Upper lobe of left lung (tissue), 6 donors: ENCODE results near the gene MAP3K3. TPM values are rescaled to one million over a fixed set of nuclear protein-coding genes. Genes with fewer than 3 reads are reported as not detected.
A peak's percentile ranks its signal among the peaks of the same experiment; 100 is the strongest.

Experiments
- ATAC-seq, 2 donors: fragments of 200-7000 bp; cut with Tn5 transposase; one replicate each; pipeline ENCODE4 v1.9.1; 2022; ENCODE audit warnings: mild to moderate bottlenecking in 2 of 2, moderate library complexity in 2 of 2; ENCODE audit not compliant: low FRiP score in 2 of 2
- DNase-seq, 2 donors: peaks; one replicate each; pipeline ENCODE4 v3.0.0-alpha.2; 2019 to 2020
- H3K27ac ChIP-seq, 4 donors: fragments of 200-600 bp; sonication (generic); one replicate each; pipeline ENCODE4 v1.5.1; 2016 to 2019
- H3K27me3 ChIP-seq, 4 donors: fragments of 200-600 bp; sonication (generic); one replicate each; pipeline ENCODE4 v1.5.1; 2017 to 2019
- H3K36me3 ChIP-seq, 4 donors: fragments of 200-600 bp; sonication (generic); one replicate each; pipeline ENCODE4 v1.5.1; 2016 to 2019
- H3K4me1 ChIP-seq, 4 donors: fragments of 200-600 bp; sonication (generic); one replicate each; pipeline ENCODE4 v1.5.1; 2018 to 2019
- H3K4me3 ChIP-seq, 4 donors: fragments of 200-600 bp; sonication (generic); one replicate each; pipeline ENCODE4 v1.5.1; 2017 to 2019; ENCODE audit warnings: mild to moderate bottlenecking in 2 of 4, moderate library complexity in 1 of 4
- H3K9me3 ChIP-seq, 4 donors: fragments of 200-600 bp; sonication (generic); one replicate each; pipeline ENCODE4 v1.5.1; 2018 to 2019
- CTCF ChIP-seq, 6 experiments: fragments of 450-650 bp in 4 of 6; fragments of 200-600 bp in 2 of 6; sonication (generic) in 2 of 6; IDR thresholded peaks; one replicate each; pipeline ENCODE4 v1.5.1; 2016 to 2019; ENCODE audit warnings: antibody characterized with exemption in 6 of 6
- EP300 ChIP-seq, 4 donors: sonication (generic); formaldehyde crosslinking; IDR thresholded peaks; one replicate each; pipeline ENCODE4 v1.5.1; 2017; ENCODE audit warnings: antibody characterized with exemption in 4 of 4, control low read depth in 2 of 4
- POLR2A ChIP-seq, 4 donors: fragments of 450-650 bp; IDR thresholded peaks; one replicate each; pipeline ENCODE4 v1.5.1; 2016 to 2017; ENCODE audit warnings: antibody characterized with exemption in 4 of 4, mild to moderate bottlenecking in 2 of 4
- POLR2AphosphoS5 ChIP-seq, 2 donors: sonication (generic); formaldehyde crosslinking; IDR thresholded peaks; one replicate each; pipeline ENCODE4 v1.5.1; 2017; ENCODE audit warnings: antibody characterized with exemption in 2 of 2
- WGBS, 2 donors: methylation state at CpG; one replicate each; pipeline ENCODE4 v1.1.5; 2017 to 2018; 5-methylcytosine and 5-hydroxymethylcytosine counted together
- total RNA-seq, 6 donors: library from RNA; depleted of rRNA in 4 of 6; stranded (reverse); fragments of >200 nt in 4 of 6; gene quantifications; one replicate each; pipeline versions ENCODE4 v1.1.0 to v1.2.1, GENCODE V29; 2016 to 2021
- donor health status: DM: no; HTN: no; CAD: no; lungs with moderate emphysema.
- donor health status: DM: no; HTN: yes; CAD: no; lungs with severe emphysema.

Gene MAP3K3
- total RNA-seq, 6 donors from 2014 or later = 55.1 to 116 (median 60.4) TPM

GRCh38 chr17:63621229-63621683 lies 961 bp upstream of the MAP3K3 start:
- Histone ChIP-seq H3K4me3 (peak overlapping the region; percentile 18 to 86 (median 80)), H3K9me3 (no peaks in the 10 kb centered on the region), H3K4me1 (peaks cover 25 to 36% (median 30%) of the 10 kb centered on the region in 4 donors), H3K27ac (peak overlapping the region; percentile 72 to 95 (median 91)), H3K27me3 (no peaks in the 10 kb centered on the region), H3K36me3 (no peaks in the 10 kb centered on the region)
- no peak for DNase-seq
- no peak for ATAC-seq
- TF ChIP-seq POLR2A (IDR thresholded peaks at IDR 0.05) (no peak), POLR2AphosphoS5 (IDR thresholded peaks at IDR 0.05) (no peak), EP300 (IDR thresholded peaks at IDR 0.05) (no peak), CTCF (IDR thresholded peaks at IDR 0.05) (no peak)
- 13 to 16% methylated on average over 4 to 10 of the region's 10 CpGs for WGBS, 2 donors

- Histone ChIP-seq H3K4me1 (peaks cover 35 to 52% (median 45%) of the 10 kb centered on the region in 4 donors), H3K4me3 (peak overlapping the region; percentile 53 to 86 (median 80)), H3K9me3 (no peaks in the 10 kb centered on the region), H3K27me3 (no peaks in the 10 kb centered on the region), H3K27ac (peak overlapping the region; percentile 85 to 95 (median 91)), H3K36me3 (no peaks in the 10 kb centered on the region)
- DNase-seq = peak; percentile 77 to 95
- peak in 1 of 6 experiments; percentile 29 for TF ChIP-seq CTCF (IDR thresholded peaks at IDR 0.05)
- TF ChIP-seq POLR2AphosphoS5 (IDR thresholded peaks at IDR 0.05) = peak in 1 of 2 donors; percentile 22
- no peak for TF ChIP-seq EP300 (IDR thresholded peaks at IDR 0.05)
- WGBS, 2 donors = 0% methylated on average over 8 to 38 of the region's 100 CpGs
- ATAC-seq = peak in 1 of 2 donors; percentile 32
These were observed 565 bp downstream of the MAP3K3 start for GRCh38 chr17:63622574-63623390.

GRCh38 chr17:63623786-63624530 lies 1.7 kb downstream of the MAP3K3 start:
- Histone ChIP-seq H3K4me3 (peak overlapping the region in 3 of 4 donors; percentile 75 to 86 (median 84)), H3K36me3 (peaks cover 0 to 6% (median 0%) of the 10 kb centered on the region in 4 donors), H3K4me1 (peaks cover 39 to 57% (median 47%) of the 10 kb centered on the region in 4 donors), H3K9me3 (no peaks in the 10 kb centered on the region), H3K27me3 (no peaks in the 10 kb centered on the region), H3K27ac (peak overlapping the region in 3 of 4 donors; percentile 90 to 95 (median 92))
- DNase-seq (no peak), ATAC-seq (no peak)
- WGBS, 2 donors = 30 to 31% methylated on average over 7 of the region's 7 CpGs
- no peak for TF ChIP-seq CTCF (IDR thresholded peaks at IDR 0.05)
- no peak for TF ChIP-seq EP300 (IDR thresholded peaks at IDR 0.05)
- TF ChIP-seq POLR2AphosphoS5 (IDR thresholded peaks at IDR 0.05) = no peak
- TF ChIP-seq POLR2A (IDR thresholded peaks at IDR 0.05) = no peak

GRCh38 chr17:63624531-63624880 lies 2.3 kb downstream of the MAP3K3 start:
- no peaks in the 10 kb centered on the region for H3K9me3 ChIP-seq
- DNase-seq (no peak), ATAC-seq (no peak)
- H3K27ac ChIP-seq = peak overlapping the region in 2 of 4 donors; percentile 48 to 95
- TF ChIP-seq CTCF (IDR thresholded peaks at IDR 0.05) = no peak
- no peak for TF ChIP-seq POLR2AphosphoS5 (IDR thresholded peaks at IDR 0.05)
- no peak for TF ChIP-seq EP300 (IDR thresholded peaks at IDR 0.05)
- no peak for TF ChIP-seq POLR2A (IDR thresholded peaks at IDR 0.05)
- peaks cover 0 to 9% (median 0%) of the 10 kb centered on the region in 4 donors for H3K36me3 ChIP-seq
- WGBS, 2 donors = 62 to 69% methylated on average over 1 of the region's 1 CpG
- peaks cover 45 to 62% (median 52%) of the 10 kb centered on the region in 4 donors for H3K4me1 ChIP-seq
- no peaks in the 10 kb centered on the region for H3K27me3 ChIP-seq
- H3K4me3 ChIP-seq = peak overlapping the region in 1 of 4 donors; percentile 84
